H1 (cell line): ENCODE measurements around the gene OSBP2. TPM values are rescaled to one million over a fixed set of nuclear protein-coding genes. Genes with fewer than 3 reads are reported as not detected.
A peak's percentile ranks its signal among the peaks of the same experiment; 100 is the strongest.

ENCODE experiments used
- CTCF ChIA-PET: fragments of 300-600 bp; sonication (Branson Sonifier 250); formaldehyde crosslinking; loops from one replicate; lab custom pipeline; 2021; ENCODE audit not compliant: partially characterized antibody; lab: Charles Lee
- POLR2A ChIA-PET: fragments of 300-600 bp; sonication (Branson Sonifier 250); formaldehyde crosslinking; loops from one replicate; lab custom pipeline; 2021; ENCODE audit warnings: inconsistent platforms; ENCODE audit not compliant: partially characterized antibody; lab: Charles Lee
- DNase-seq, 2 experiments: peaks; one replicate each; pipeline versions ENCODE4 v3.0.0 to v3.0.0-alpha.2; 2010 to 2022; ENCODE audit warnings: low spot score in 2 of 2, low read depth in 1 of 2, mixed read lengths in 1 of 2
- FAIRE-seq: peaks from 2 replicates; lab custom pipeline; 2011; peaks lifted over from hg19 to GRCh38; lab: Jason Lieb, UNC
- H2AFZ ChIP-seq: 2 replicates; pipeline ENCODE4 v1.8.1; 2012; ENCODE audit warnings: low read length, inconsistent platforms
- H2AK5ac ChIP-seq: 2 replicates; pipeline ENCODE4 v1.6.1; 2013; ENCODE audit warnings: low read depth, low read length
- H2BK120ac ChIP-seq: replicated peaks from 2 replicates; pipeline ENCODE3; 2013; ENCODE audit warnings: low read depth, low read length, inconsistent platforms
- H2BK12ac ChIP-seq: 2 replicates; pipeline ENCODE4 v1.6.1; 2013; ENCODE audit warnings: low read depth, low read length
- H2BK15ac ChIP-seq: 2 replicates; pipeline ENCODE4 v1.6.1; 2013; ENCODE audit warnings: low read length
- H2BK20ac ChIP-seq: 2 replicates; pipeline ENCODE4 v1.6.1; 2013; ENCODE audit warnings: low read length
- H2BK5ac ChIP-seq: 2 replicates; pipeline ENCODE4 v1.6.1; 2013; ENCODE audit warnings: low read depth, low read length
- H3K14ac ChIP-seq: 2 replicates; pipeline ENCODE4 v1.6.1; 2013; ENCODE audit warnings: inconsistent platforms; ENCODE audit not compliant: insufficient read length
- H3K18ac ChIP-seq: 2 replicates; pipeline ENCODE4 v1.6.1; 2013; ENCODE audit warnings: low read length; ENCODE audit errors: extremely low read depth
- H3K23ac ChIP-seq: 2 replicates; pipeline ENCODE4 v1.6.1; 2013; ENCODE audit warnings: inconsistent platforms; ENCODE audit not compliant: insufficient read length
- H3K23me2 ChIP-seq: 2 replicates; pipeline ENCODE4 v1.6.1; 2013; ENCODE audit warnings: low read depth, low read length
- H3K27ac ChIP-seq: 2 replicates; pipeline ENCODE4 v1.6.1; 2011; ENCODE audit warnings: low read depth, low read length, inconsistent platforms
- H3K27me3 ChIP-seq, 4 experiments: replicated peaks in 1 of 4; 1 replicate in 1 of 4; 2 replicates in 3 of 4; pipeline versions ENCODE4 v1.6.1 to v1.8.1; 2011 to 2013; ENCODE audit warnings: low read length in 3 of 4, mild to moderate bottlenecking in 3 of 4, inconsistent platforms in 2 of 4, mixed read lengths in 2 of 4, moderate library complexity in 1 of 4; ENCODE audit not compliant: control insufficient read depth in 3 of 4, insufficient read depth in 3 of 4; ENCODE audit errors: extremely low read depth in 1 of 4
- H3K36me3 ChIP-seq, 4 experiments: 2 replicates each; pipeline versions ENCODE4 v1.6.1 to v1.8.1; 2011 to 2013; ENCODE audit warnings: mild to moderate bottlenecking in 4 of 4, low read length in 3 of 4, moderate library complexity in 2 of 4, control low read depth in 1 of 4, inconsistent platforms in 1 of 4; ENCODE audit not compliant: insufficient read depth in 4 of 4, control insufficient read depth in 2 of 4
- H3K4ac ChIP-seq: replicated peaks from 2 replicates; pipeline ENCODE3; 2013; ENCODE audit warnings: low read length, low read depth, mixed read lengths, inconsistent platforms; ENCODE audit not compliant: insufficient read length
- H3K4me1 ChIP-seq, 4 experiments: replicated peaks in 1 of 4; 1 replicate in 1 of 4; 2 replicates in 3 of 4; pipeline versions ENCODE4 v1.6.1 to v1.8.1; 2011 to 2013; ENCODE audit warnings: low read length in 3 of 4, inconsistent platforms in 2 of 4, mixed read lengths in 1 of 4; ENCODE audit not compliant: insufficient read depth in 4 of 4, control insufficient read depth in 3 of 4
- H3K4me2 ChIP-seq, 2 experiments: 2 replicates each; pipeline versions ENCODE4 v1.6.1 to v1.8.1; 2011 to 2013; ENCODE audit warnings: low read depth in 2 of 2, low read length in 2 of 2, control low read depth in 1 of 2, inconsistent platforms in 1 of 2, mild to moderate bottlenecking in 1 of 2; ENCODE audit not compliant: insufficient read depth in 1 of 2
- H3K4me3 ChIP-seq, 4 experiments: fragments of 200-600, 300-600 bp in 1 of 4; sonication (generic), shearing (Covaris generic), sonication (Bioruptor Twin) in 1 of 4; 2 replicates each; pipeline versions ENCODE4 v1.5.1 to v1.8.1; 2011 to 2016; ENCODE audit warnings: low read length in 4 of 4, low read depth in 3 of 4, control low read depth in 2 of 4, inconsistent platforms in 2 of 4, mild to moderate bottlenecking in 2 of 4, mixed read lengths in 1 of 4, moderate library complexity in 1 of 4; ENCODE audit not compliant: insufficient read depth in 2 of 4; ENCODE audit errors: extremely low read depth in 1 of 4
- H3K56ac ChIP-seq: replicated peaks from 2 replicates; pipeline ENCODE3; 2013; ENCODE audit warnings: low read depth, mild to moderate bottlenecking, mixed read lengths, low read length, inconsistent platforms; ENCODE audit not compliant: insufficient read length
- H3K79me1 ChIP-seq: 2 replicates; pipeline ENCODE4 v1.6.1; 2013; ENCODE audit warnings: low read depth, low read length, control low read depth
- H3K79me2 ChIP-seq, 2 experiments: 2 replicates each; pipeline versions ENCODE4 v1.6.1 to v1.8.1; 2012 to 2013; ENCODE audit warnings: low read length in 2 of 2, mild to moderate bottlenecking in 2 of 2, inconsistent platforms in 1 of 2; ENCODE audit not compliant: insufficient read depth in 2 of 2, control insufficient read depth in 1 of 2
- H3K9ac ChIP-seq, 4 experiments: replicated peaks in 1 of 4; 1 replicate in 1 of 4; 2 replicates in 3 of 4; pipeline versions ENCODE4 v1.6.1 to v1.8.1; 2011 to 2013; ENCODE audit warnings: low read depth in 3 of 4, low read length in 3 of 4, control low read depth in 2 of 4, mild to moderate bottlenecking in 2 of 4, moderate library complexity in 2 of 4, inconsistent platforms in 1 of 4; ENCODE audit errors: extremely low read depth in 1 of 4
- H3K9me3 ChIP-seq, 2 experiments: 2 replicates each; pipeline versions ENCODE4 v1.6.1 to v1.8.1; 2012 to 2013; ENCODE audit warnings: mild to moderate bottlenecking in 2 of 2, moderate library complexity in 2 of 2, control low read depth in 1 of 2, inconsistent platforms in 1 of 2, low read depth in 1 of 2, low read length in 1 of 2, mixed read lengths in 1 of 2; ENCODE audit not compliant: insufficient read depth in 2 of 2
- H4K20me1 ChIP-seq, 2 experiments: replicated peaks in 1 of 2; 2 replicates each; pipeline versions ENCODE3 to v1.8.1; 2011 to 2013; ENCODE audit warnings: inconsistent platforms in 2 of 2, low read length in 2 of 2, mild to moderate bottlenecking in 1 of 2; ENCODE audit not compliant: insufficient read depth in 2 of 2, control insufficient read depth in 1 of 2
- H4K5ac ChIP-seq: 2 replicates; pipeline ENCODE4 v1.6.1; 2013; ENCODE audit warnings: low read length, low read depth, mixed read lengths, inconsistent platforms; ENCODE audit not compliant: insufficient read length
- H4K8ac ChIP-seq: 2 replicates; pipeline ENCODE4 v1.8.0; 2013; ENCODE audit warnings: mild to moderate bottlenecking, moderate library complexity, low read length, inconsistent platforms; ENCODE audit not compliant: insufficient read depth; ENCODE audit errors: extremely low read depth
- H4K91ac ChIP-seq: replicated peaks from 2 replicates; pipeline ENCODE3; 2013; ENCODE audit warnings: low read length, mixed read lengths, inconsistent platforms; ENCODE audit not compliant: insufficient read length
- CREB1 ChIP-seq: IDR thresholded peaks from 2 replicates; pipeline ENCODE4 v1.6.1; 2012; ENCODE audit warnings: inconsistent platforms
- WGBS, 2 experiments: shearing (Covaris generic) in 1 of 2; methylation state at CpG; one replicate each; pipeline versions ENCODE4 v1.1.6 to v1.1.7; 2013 to 2015; ENCODE audit warnings: low lambda C conversion rate in 2 of 2, mixed read lengths in 2 of 2, inconsistent platforms in 1 of 2, low coverage in 1 of 2, missing lambda C conversion rate in 1 of 2; ENCODE audit not compliant: insufficient replicate concordance in 2 of 2, insufficient coverage in 1 of 2, insufficient read length in 1 of 2; ENCODE audit errors: extremely low coverage in 1 of 2, missing lambda C conversion rate in 1 of 2; 5-methylcytosine and 5-hydroxymethylcytosine counted together
- polyA plus RNA-seq, 7 experiments: library from polyadenylated mRNA; depleted of rRNA in 3 of 7; stranded (reverse) in 5 of 7; unstranded in 2 of 7; fragments of >200 nt in 5 of 7; fragments of 200-250 nt in 2 of 7; gene quantifications; 1 replicate in 5 of 7; 2 replicates in 1 of 7; 4 replicates in 1 of 7; pipeline versions ENCODE4 v1.2.1 to v1.2.3, GENCODE V29; 2011 to 2013; ENCODE audit warnings: missing spikeins in 2 of 7, mixed read lengths in 2 of 7
- total RNA-seq: library from RNA; stranded (reverse); fragmentation: NEBNext Ultra II Directional; extraction: Animal tissue kit (Norgen Biotek cat#: 25700); gene quantifications from 2 replicates; pipeline ENCODE4 v1.2.1, GENCODE V29; 2021

OSBP2 gene
- total and polyA plus RNA-seq, 2 of the 8 experiments (the other 6 are each of a cell fraction or from before 2014, with no cell fraction given): 3.4 to 3.7 TPM

- CTCF ChIA-PET: interaction anchor here (0.6 kb wide), 1 partner anchor 305 kb away, joined by 3 read pairs; no protein-coding TSS in a partner anchor
- POLR2A ChIA-PET: no interaction called here
- TF ChIP-seq CREB1: no peak
Measured at GRCh38 chr22:30778261-30778660, 83.6 kb downstream of the OSBP2 start.

More at GRCh38 chr22:30778261-30778660, 83.6 kb downstream of the OSBP2 start:
- DNase-seq: no peak
- H2BK12ac ChIP-seq: no peak overlapping the region
- H2BK120ac ChIP-seq: no peak overlapping the region
- H2AK5ac ChIP-seq: no peak overlapping the region
- H2AFZ ChIP-seq: no peak overlapping the region
- H3K27ac ChIP-seq: no peak overlapping the region; the same call in 1 of the 2 replicates
- no peak overlapping the region for H3K4ac ChIP-seq
- no peak overlapping the region for H2BK5ac ChIP-seq
- no peaks in the 10 kb centered on the region for H3K79me2 ChIP-seq
- no peak overlapping the region for H3K23ac ChIP-seq
- H3K4me1 ChIP-seq: no peaks in the 10 kb centered on the region
- no peak overlapping the region for H3K14ac ChIP-seq
- H3K36me3 ChIP-seq: no peaks in the 10 kb centered on the region
- no peak overlapping the region for H2BK20ac ChIP-seq
- no peak overlapping the region for H3K4me2 ChIP-seq
- no peaks in the 10 kb centered on the region for H3K27me3 ChIP-seq
- no peak for FAIRE-seq
- 71% methylated on average over 5 of the region's 5 CpGs; no CpG with 5 or more reads in 1 of the 2 experiments for WGBS, 2 experiments
- peak overlapping the region; percentile 25 for H4K91ac ChIP-seq
- H3K9ac ChIP-seq: no peak overlapping the region
- H4K8ac ChIP-seq: no peak overlapping the region
- H3K18ac ChIP-seq: no peak overlapping the region
- no peak overlapping the region for H3K4me3 ChIP-seq
- no peak overlapping the region for H3K56ac ChIP-seq
- no peaks in the 10 kb centered on the region for H3K79me1 ChIP-seq
- H2BK15ac ChIP-seq: no peak overlapping the region
- H4K20me1 ChIP-seq: peaks cover 0 to 1% of the 10 kb centered on the region in 2 experiments
- no peak overlapping the region for H4K5ac ChIP-seq
- no peaks in the 10 kb centered on the region for H3K23me2 ChIP-seq
- H3K9me3 ChIP-seq: no peaks in the 10 kb centered on the region
